ENCODE data around the gene HSPBP1. TPM values are rescaled to one million over a fixed set of nuclear protein-coding genes. Genes with fewer than 3 reads are reported as not detected.

Gene HSPBP1
- total and polyA plus RNA-seq, 2 donors from 2014 or later: 37.6 to 55.9 TPM

DNA sequence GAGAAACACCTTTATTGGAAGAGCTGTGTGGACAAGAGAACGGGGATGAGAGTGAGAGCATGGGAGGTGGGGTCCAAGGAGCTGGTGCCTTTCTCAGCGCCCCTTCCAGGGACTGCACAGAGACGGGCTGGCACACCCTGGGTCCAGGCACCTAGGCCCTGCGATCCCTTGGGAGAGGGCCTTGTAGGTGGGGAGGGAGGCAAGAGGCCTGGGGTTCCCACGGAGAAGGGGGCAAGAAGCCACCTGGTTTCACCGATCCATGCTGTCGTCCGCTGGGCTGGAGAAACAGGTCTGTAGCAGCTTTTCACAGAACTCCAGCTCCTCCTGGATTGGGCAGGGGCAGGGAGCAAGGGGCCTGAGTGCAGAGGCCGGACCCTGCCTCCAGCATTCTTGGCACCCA, 17.6 kb downstream of the HSPBP1 start:
- H3K27ac ChIP-seq (ENCODE audit: low read depth in 2 of 2, low read length in 2 of 2): no peak overlapping the region
- no peak overlapping the region for H3K4me3 ChIP-seq (ENCODE audit: low read length in 3 of 3)
- DNase-seq (no peak), FAIRE-seq (no peak)
- no peaks in the 10 kb centered on the region for H3K27me3 ChIP-seq (ENCODE audit: control insufficient read depth, insufficient read depth, low read length)
- intact Hi-C loops (cut with DNase I): loop anchor here (10.0 kb wide), 1 partner anchor 352 kb away; no protein-coding TSS in a partner anchor
- H3K9ac ChIP-seq (ENCODE audit: low read length in 3 of 3): no peak overlapping the region
- peaks cover 0 to 4% (median 0%) of the 10 kb centered on the region in 3 donors for H3K9me3 ChIP-seq (ENCODE audit: control insufficient read depth in 2 of 3, insufficient read depth in 1 of 3, low read length in 3 of 3)
- peaks cover 0 to 9% (median 0%) of the 10 kb centered on the region in 3 donors for H3K4me1 ChIP-seq (ENCODE audit: control insufficient read depth in 2 of 3, insufficient read depth in 2 of 3, low read depth in 1 of 3, low read length in 3 of 3)
- H3K36me3 ChIP-seq (ENCODE audit: control insufficient read depth in 2 of 3, insufficient read depth in 3 of 3, low read length in 3 of 3): peaks cover 0 to 3% (median 0%) of the 10 kb centered on the region in 3 donors
- TF ChIP-seq, protein P1, sequence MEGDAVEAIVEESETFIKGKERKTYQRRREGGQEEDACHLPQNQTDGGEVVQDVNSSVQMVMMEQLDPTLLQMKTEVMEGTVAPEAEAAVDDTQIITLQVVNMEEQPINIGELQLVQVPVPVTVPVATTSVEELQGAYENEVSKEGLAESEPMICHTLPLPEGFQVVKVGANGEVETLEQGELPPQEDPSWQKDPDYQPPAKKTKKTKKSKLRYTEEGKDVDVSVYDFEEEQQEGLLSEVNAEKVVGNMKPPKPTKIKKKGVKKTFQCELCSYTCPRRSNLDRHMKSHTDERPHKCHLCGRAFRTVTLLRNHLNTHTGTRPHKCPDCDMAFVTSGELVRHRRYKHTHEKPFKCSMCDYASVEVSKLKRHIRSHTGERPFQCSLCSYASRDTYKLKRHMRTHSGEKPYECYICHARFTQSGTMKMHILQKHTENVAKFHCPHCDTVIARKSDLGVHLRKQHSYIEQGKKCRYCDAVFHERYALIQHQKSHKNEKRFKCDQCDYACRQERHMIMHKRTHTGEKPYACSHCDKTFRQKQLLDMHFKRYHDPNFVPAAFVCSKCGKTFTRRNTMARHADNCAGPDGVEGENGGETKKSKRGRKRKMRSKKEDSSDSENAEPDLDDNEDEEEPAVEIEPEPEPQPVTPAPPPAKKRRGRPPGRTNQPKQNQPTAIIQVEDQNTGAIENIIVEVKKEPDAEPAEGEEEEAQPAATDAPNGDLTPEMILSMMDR (IDR thresholded peaks at IDR 0.05; ENCODE audit: borderline replicate concordance, extremely low read depth, insufficient read depth): no peak

DNA sequence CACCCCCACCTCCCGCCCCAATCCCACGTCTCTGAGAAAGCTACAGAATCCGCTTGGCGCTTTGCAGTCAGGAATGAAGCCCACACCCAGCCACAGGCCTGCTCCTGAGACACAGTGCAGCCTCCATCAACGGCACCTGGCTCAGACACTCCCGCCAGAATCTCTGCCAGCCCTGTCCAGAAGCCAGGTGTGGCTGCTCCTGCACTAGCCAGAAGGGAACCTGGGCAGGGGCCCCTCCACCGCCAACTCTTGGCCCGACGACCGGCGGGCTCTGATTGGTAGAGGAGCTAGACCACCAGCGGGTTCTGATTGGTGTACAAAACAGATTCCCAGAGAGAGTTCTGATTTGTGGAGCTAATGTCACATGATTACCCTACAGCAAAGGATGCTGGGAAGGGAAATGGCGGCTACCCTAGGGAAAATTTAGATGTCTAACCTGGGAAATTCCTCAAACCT, 18.2 kb downstream of the HSPBP1 start:
- TF ChIP-seq, protein P1 (IDR thresholded peaks at IDR 0.05; ENCODE audit: borderline replicate concordance, extremely low read depth, insufficient read depth): no peak
- H3K4me1 ChIP-seq (ENCODE audit: control insufficient read depth in 2 of 3, insufficient read depth in 2 of 3, low read depth in 1 of 3, low read length in 3 of 3): peaks cover under 1 to 16% (median 3%) of the 10 kb centered on the region in 3 donors
- intact Hi-C loops (cut with DNase I): loop anchor here (10.0 kb wide), 1 partner anchor 353 kb away; no protein-coding TSS in a partner anchor
- no peak overlapping the region for H3K4me3 ChIP-seq (ENCODE audit: low read length in 3 of 3)
- no peaks in the 10 kb centered on the region for H3K27me3 ChIP-seq (ENCODE audit: control insufficient read depth, insufficient read depth, low read length)
- H3K27ac ChIP-seq (ENCODE audit: low read depth in 2 of 2, low read length in 2 of 2): no peak overlapping the region
- DNase-seq (no peak), FAIRE-seq (no peak)
- H3K36me3 ChIP-seq (ENCODE audit: control insufficient read depth in 2 of 3, insufficient read depth in 3 of 3, low read length in 3 of 3): peaks cover 0 to 3% (median 0%) of the 10 kb centered on the region in 3 donors
- H3K9me3 ChIP-seq (ENCODE audit: control insufficient read depth in 2 of 3, insufficient read depth in 1 of 3, low read length in 3 of 3): peaks cover 0 to 3% (median 0%) of the 10 kb centered on the region in 3 donors
- H3K9ac ChIP-seq (ENCODE audit: low read length in 3 of 3): no peak overlapping the region

DNA sequence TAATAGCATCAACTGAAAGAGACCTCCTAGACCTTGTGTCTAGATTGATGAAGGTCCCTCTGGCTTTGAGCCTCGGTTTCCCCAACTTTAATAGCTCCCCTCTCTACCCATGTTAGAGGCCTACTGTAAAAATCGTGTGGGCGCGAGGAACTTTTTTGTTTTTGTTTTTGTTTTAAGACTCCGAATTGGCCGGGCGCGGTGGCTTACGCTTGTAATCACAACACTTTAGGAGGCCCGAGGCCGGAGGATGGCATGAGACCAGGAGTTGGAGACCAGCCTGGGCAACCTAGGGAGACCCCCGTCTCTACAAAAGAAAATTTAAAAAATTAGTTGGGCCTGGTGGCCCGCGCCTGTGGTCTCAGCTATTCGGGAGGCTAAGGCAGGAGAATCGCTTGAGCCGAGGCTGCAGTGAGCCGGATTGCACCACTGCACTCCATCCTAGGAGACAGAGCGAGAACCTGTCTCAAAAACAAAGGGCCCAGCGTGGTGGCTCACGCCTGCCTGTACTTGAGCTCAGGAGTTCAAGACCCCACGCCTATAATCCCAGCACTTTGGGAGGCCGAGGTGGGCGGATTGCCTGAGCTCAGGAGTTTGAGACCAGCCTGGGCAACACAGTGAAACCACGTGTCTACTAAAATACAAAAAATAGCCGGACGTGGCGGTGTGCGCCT, 20.2 kb downstream of the HSPBP1 start:
- H3K9me3 ChIP-seq (ENCODE audit: control insufficient read depth in 2 of 3, insufficient read depth in 1 of 3, low read length in 3 of 3): no peaks in the 10 kb centered on the region
- peak overlapping the region; percentile 66 to 88 for H3K27ac ChIP-seq (ENCODE audit: low read depth in 2 of 2, low read length in 2 of 2)
- H3K9ac ChIP-seq (ENCODE audit: low read length in 3 of 3): peak overlapping the region; percentile 43 to 63 (median 58)
- H3K36me3 ChIP-seq (ENCODE audit: control insufficient read depth in 2 of 3, insufficient read depth in 3 of 3, low read length in 3 of 3): peaks cover 0 to 3% (median 0%) of the 10 kb centered on the region in 3 donors
- TF ChIP-seq, protein P1 (IDR thresholded peaks at IDR 0.05; ENCODE audit: borderline replicate concordance, extremely low read depth, insufficient read depth): no peak
- peaks cover 2 to 35% (median 18%) of the 10 kb centered on the region in 3 donors for H3K4me1 ChIP-seq (ENCODE audit: control insufficient read depth in 2 of 3, insufficient read depth in 2 of 3, low read depth in 1 of 3, low read length in 3 of 3)
- FAIRE-seq: no peak
- intact Hi-C loops (cut with DNase I): loop anchor here (10.0 kb wide), 1 partner anchor 355 kb away; no protein-coding TSS in a partner anchor
- peak overlapping the region; percentile 50 to 70 (median 70) for H3K4me3 ChIP-seq (ENCODE audit: low read length in 3 of 3)
- H3K27me3 ChIP-seq (ENCODE audit: control insufficient read depth, insufficient read depth, low read length): no peaks in the 10 kb centered on the region
- DNase-seq: no peak
